PC-9 (cell line): ENCODE measurements around the gene NLN.

Experiments used
- EZH2 ChIP-seq: fragments of 200-600 bp; sonication (generic); IDR thresholded peaks from 2 replicates; pipeline ENCODE4 v1.8.0; 2017; ENCODE audit warnings: antibody characterized with exemption, low read depth
- TF ChIP-seq, protein P1 (sequence below): fragments of 200-600 bp; sonication (generic); conservative IDR thresholded peaks from 2 replicates; pipeline ENCODE4 v1.6.1; 2017; ENCODE audit warnings: mixed run types, antibody characterized with exemption, mild to moderate bottlenecking, moderate library complexity

DNA sequence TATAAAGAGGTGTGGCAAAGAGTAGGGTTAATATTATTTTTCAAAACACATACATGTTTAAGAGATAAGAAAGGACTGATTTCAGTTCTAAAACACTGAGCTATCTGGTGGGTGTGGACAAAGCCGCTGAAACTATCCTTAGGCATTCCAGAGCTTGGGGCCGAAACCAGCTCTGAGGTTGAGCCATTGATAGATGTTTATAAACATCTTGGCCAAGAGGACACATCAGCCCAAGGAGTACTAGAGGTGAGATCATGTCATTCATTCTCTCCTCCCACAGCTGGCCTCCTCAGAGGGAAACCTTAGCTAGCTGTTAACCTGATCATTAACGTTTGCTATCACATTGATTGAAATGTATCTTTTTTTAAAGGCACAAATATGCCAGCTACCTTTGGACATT is 89.9 kb downstream of the NLN start:
- TF ChIP-seq, protein P1, sequence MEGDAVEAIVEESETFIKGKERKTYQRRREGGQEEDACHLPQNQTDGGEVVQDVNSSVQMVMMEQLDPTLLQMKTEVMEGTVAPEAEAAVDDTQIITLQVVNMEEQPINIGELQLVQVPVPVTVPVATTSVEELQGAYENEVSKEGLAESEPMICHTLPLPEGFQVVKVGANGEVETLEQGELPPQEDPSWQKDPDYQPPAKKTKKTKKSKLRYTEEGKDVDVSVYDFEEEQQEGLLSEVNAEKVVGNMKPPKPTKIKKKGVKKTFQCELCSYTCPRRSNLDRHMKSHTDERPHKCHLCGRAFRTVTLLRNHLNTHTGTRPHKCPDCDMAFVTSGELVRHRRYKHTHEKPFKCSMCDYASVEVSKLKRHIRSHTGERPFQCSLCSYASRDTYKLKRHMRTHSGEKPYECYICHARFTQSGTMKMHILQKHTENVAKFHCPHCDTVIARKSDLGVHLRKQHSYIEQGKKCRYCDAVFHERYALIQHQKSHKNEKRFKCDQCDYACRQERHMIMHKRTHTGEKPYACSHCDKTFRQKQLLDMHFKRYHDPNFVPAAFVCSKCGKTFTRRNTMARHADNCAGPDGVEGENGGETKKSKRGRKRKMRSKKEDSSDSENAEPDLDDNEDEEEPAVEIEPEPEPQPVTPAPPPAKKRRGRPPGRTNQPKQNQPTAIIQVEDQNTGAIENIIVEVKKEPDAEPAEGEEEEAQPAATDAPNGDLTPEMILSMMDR = no peak
- TF ChIP-seq EZH2 = no peak
